ENCODE results near the gene BGN. TPM values are rescaled to one million over a fixed set of nuclear protein-coding genes. Genes with fewer than 3 reads are reported as not detected.

Gene BGN
- total RNA-seq, 1 experiment from 2014 or later = 0.37 TPM

GRCh38 chrX:153510383-153510782 lies 15.6 kb downstream of the BGN start:
- CTCF ChIA-PET = no interaction called here

More at GRCh38 chrX:153510383-153510782, 15.6 kb downstream of the BGN start:
- DNase-seq (ENCODE audit: low read depth, low spot score) (no peak), ATAC-seq (no peak)
- Histone ChIP-seq H3K79me2 (ENCODE audit: insufficient read depth, low read length) (no peaks in the 10 kb centered on the region), H3K36me3 (ENCODE audit: control insufficient read depth in 1 of 2, insufficient read depth in 2 of 2, low read length in 2 of 2) (no peaks in the 10 kb centered on the region), H3K4me3 (replicated peaks in 1 of 2; ENCODE audit: low read depth in 1 of 2, low read length in 2 of 2) (no peak overlapping the region), H3K9me2 (ENCODE audit: insufficient read depth) (no peaks in the 10 kb centered on the region), H3K27me3 (ENCODE audit: insufficient read depth, low read length) (no peaks in the 10 kb centered on the region), H2AFZ (ENCODE audit: low read depth, low read length, poor library complexity, severe bottlenecking) (no peak overlapping the region), H3K27ac (ENCODE audit: low read depth, low read length) (no peak overlapping the region), H3K9ac (ENCODE audit: low read length) (no peak overlapping the region), H3K9me3 (ENCODE audit: control insufficient read depth in 1 of 2, insufficient read depth in 1 of 2, low read depth in 1 of 2, low read length in 2 of 2) (no peaks in the 10 kb centered on the region), H3K4me2 (ENCODE audit: low read length) (no peak overlapping the region), H4K20me1 (ENCODE audit: insufficient read depth) (no peaks in the 10 kb centered on the region), H3K4me1 (ENCODE audit: control insufficient read depth in 1 of 2, insufficient read depth in 2 of 2, low read length in 2 of 2) (peaks cover 0 to 5% of the 10 kb centered on the region in 2 experiments; a peak in 1 of 4 replicates)
- TF ChIP-seq REST (IDR thresholded peaks at IDR 0.05; ENCODE audit: low read depth) = no peak
- TF ChIP-seq POLR2AphosphoS5 (IDR thresholded peaks at IDR 0.05; ENCODE audit: low read depth, low read length) = no peak
- no peak for TF ChIP-seq ZFX (IDR thresholded peaks at IDR 0.05)
- TF ChIP-seq ZNF274 (IDR thresholded peaks at IDR 0.05; ENCODE audit: low read depth, low read length) = no peak
- TF ChIP-seq POLR2A (IDR thresholded peaks at IDR 0.05; ENCODE audit: borderline replicate concordance, extremely low read depth, insufficient read depth, insufficient read length) = no peak
- no peak for TF ChIP-seq SRF (IDR thresholded peaks at IDR 0.05; ENCODE audit: low read depth)
- no peak for TF ChIP-seq YY1 (IDR thresholded peaks at IDR 0.05; ENCODE audit: extremely low read depth, insufficient replicate concordance, low read depth, low read length)
- no peak for TF ChIP-seq ATF3 (IDR thresholded peaks at IDR 0.05)
- no peak for TF ChIP-seq CEBPB (IDR thresholded peaks at IDR 0.05; ENCODE audit: low read depth)
- no peak for TF ChIP-seq TCF7L2 (IDR thresholded peaks at IDR 0.05; ENCODE audit: borderline replicate concordance, extremely low read depth, insufficient read depth, insufficient read length)
- no peak for TF ChIP-seq EZH2phosphoT487 (IDR thresholded peaks at IDR 0.05; ENCODE audit: borderline replicate concordance)
- no peak for TF ChIP-seq SP1 (IDR thresholded peaks at IDR 0.05; ENCODE audit: low read depth)
- no peak for TF ChIP-seq CTCF (IDR thresholded peaks at IDR 0.05 in 2 of 3, conservative IDR thresholded peaks at IDR 0.05 in 1 of 3; ENCODE audit: borderline replicate concordance in 1 of 3, insufficient read depth in 1 of 3, low read depth in 2 of 3, low read length in 2 of 3)
- TF ChIP-seq MAX (IDR thresholded peaks at IDR 0.05) = no peak
- no peak for TF ChIP-seq SIN3A (IDR thresholded peaks at IDR 0.05; ENCODE audit: low read depth)
- TF ChIP-seq EGR1 (IDR thresholded peaks at IDR 0.05; ENCODE audit: low read depth) = no peak
- no peak for TF ChIP-seq RAD21 (IDR thresholded peaks at IDR 0.05; ENCODE audit: low read depth)
- TF ChIP-seq ELF1 (IDR thresholded peaks at IDR 0.05; ENCODE audit: borderline replicate concordance, low read depth) = no peak
- no peak for TF ChIP-seq FOSL1 (IDR thresholded peaks at IDR 0.05; ENCODE audit: low read depth)
- TF ChIP-seq ZBTB33 (IDR thresholded peaks at IDR 0.05; ENCODE audit: extremely low read depth, insufficient replicate concordance, low read length) = no peak
- RAD21 ChIA-PET (ENCODE audit: low non-redundant PET in 1 of 2, low total read pairs in 2 of 2, uncharacterized antibody in 2 of 2, unreplicated experiment in 2 of 2) = no interaction called here
- intact Hi-C loops (cut with micrococcal nuclease) = no loop called here
- no TSS peak for BruUV-seq (replicated peaks)
- POLR2A ChIA-PET = no interaction called here

Data from HCT116 (cell line).